ENCODE data around the gene GDAP1L1. TPM values are rescaled to one million over a fixed set of nuclear protein-coding genes. Genes with fewer than 3 reads are reported as not detected.

The GDAP1L1 gene
- total RNA-seq, 1 experiment from 2014 or later: not detected

DNA sequence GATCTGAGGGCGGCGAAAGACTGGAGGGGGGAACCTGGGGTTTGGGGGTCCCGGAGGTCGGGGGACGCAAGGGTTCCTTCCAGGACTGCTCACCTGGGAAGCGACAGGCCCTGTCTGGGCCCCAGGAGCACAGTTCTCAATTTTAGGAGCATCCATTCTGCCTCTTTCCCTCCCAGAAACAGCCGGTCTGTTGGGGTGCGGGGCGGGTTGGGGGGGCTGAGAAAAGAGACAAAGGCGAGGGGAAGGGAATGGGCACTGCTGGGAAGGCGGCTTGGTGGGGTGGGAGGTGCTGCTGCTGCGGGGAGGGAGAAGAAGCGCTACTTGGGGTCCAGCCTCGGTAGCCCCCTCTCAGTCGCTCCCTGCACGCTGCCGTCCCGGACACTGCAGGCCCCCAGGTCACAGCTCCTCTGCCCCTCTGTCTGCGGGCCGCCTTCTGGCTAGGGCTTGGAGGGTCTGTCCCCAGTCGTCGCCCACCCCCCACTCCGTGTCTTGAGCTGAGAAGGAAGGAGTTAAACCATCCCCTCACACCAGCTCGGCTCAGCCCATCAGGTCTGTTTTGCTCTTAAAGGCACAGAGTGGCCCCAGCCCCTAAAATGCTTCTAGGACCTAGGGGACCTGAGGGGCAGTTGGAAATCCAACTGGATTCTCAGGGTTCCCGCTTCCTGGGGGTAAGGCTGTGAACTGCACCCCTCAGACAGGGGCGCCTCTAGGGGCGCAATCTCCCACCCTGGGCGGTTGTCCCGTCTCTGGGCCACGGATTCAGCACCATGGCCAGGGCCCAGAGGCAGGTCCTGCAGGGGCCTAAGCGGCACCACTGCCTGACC lies 690 bp downstream of the GDAP1L1 start:
- peak; percentile 68 for DNase-seq
- BruUV-seq (replicated peaks): no TSS peak

DNA sequence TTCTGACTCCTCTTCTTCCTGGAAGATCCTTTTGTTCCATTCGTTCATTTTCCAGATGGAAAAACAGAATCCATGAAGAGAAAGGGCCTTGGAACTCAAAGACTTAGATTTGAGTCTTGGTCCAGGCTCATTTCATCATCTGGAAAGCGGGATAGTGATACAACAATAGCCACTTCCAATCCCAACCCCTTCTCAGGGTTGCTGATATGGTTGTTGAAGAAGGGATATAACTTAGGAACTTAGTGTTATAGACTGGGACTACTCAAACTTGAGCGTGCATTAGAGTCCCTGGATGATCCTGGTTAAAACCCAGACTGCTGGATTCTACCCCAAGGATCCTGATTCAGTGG lies 1.3 kb downstream of the GDAP1L1 start:
- intact Hi-C loops (cut with micrococcal nuclease; ENCODE audit: unreplicated experiment): no loop called here
- H3K27me3 Mint-ChIP-seq (ENCODE audit: unreplicated experiment): peaks cover 79% of the 10 kb centered on the region
- no peaks in the 10 kb centered on the region for H3K36me3 Mint-ChIP-seq (ENCODE audit: insufficient read depth, unreplicated experiment)
- TF ChIP-seq, protein P1, sequence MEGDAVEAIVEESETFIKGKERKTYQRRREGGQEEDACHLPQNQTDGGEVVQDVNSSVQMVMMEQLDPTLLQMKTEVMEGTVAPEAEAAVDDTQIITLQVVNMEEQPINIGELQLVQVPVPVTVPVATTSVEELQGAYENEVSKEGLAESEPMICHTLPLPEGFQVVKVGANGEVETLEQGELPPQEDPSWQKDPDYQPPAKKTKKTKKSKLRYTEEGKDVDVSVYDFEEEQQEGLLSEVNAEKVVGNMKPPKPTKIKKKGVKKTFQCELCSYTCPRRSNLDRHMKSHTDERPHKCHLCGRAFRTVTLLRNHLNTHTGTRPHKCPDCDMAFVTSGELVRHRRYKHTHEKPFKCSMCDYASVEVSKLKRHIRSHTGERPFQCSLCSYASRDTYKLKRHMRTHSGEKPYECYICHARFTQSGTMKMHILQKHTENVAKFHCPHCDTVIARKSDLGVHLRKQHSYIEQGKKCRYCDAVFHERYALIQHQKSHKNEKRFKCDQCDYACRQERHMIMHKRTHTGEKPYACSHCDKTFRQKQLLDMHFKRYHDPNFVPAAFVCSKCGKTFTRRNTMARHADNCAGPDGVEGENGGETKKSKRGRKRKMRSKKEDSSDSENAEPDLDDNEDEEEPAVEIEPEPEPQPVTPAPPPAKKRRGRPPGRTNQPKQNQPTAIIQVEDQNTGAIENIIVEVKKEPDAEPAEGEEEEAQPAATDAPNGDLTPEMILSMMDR (IDR thresholded peaks at IDR 0.05; ENCODE audit: unreplicated experiment): peak; percentile 11
- H3K4me3 Mint-ChIP-seq (ENCODE audit: low read depth, unreplicated experiment): no peak overlapping the region
- H3K9me3 Mint-ChIP-seq (ENCODE audit: low read depth, unreplicated experiment): no peaks in the 10 kb centered on the region
- no peaks in the 10 kb centered on the region for H3K4me1 Mint-ChIP-seq (ENCODE audit: low read depth, unreplicated experiment)
- BruUV-seq (replicated peaks): no TSS peak
- DNase-seq: no peak
- CTCF ChIA-PET: no interaction called here
- H3K27ac Mint-ChIP-seq (ENCODE audit: unreplicated experiment): no peak overlapping the region

More for the DNA sequence above, 690 bp downstream of the GDAP1L1 start:
- no peaks in the 10 kb centered on the region for H3K9me3 Mint-ChIP-seq (ENCODE audit: low read depth, unreplicated experiment)
- CTCF ChIA-PET: interaction anchor here (1.2 kb wide), 1 partner anchor 30 kb away, joined by 3 read pairs; no protein-coding TSS in a partner anchor
- H3K27ac Mint-ChIP-seq (ENCODE audit: unreplicated experiment): no peak overlapping the region
- no peaks in the 10 kb centered on the region for H3K4me1 Mint-ChIP-seq (ENCODE audit: low read depth, unreplicated experiment)
- TF ChIP-seq, protein P1 (IDR thresholded peaks at IDR 0.05; ENCODE audit: unreplicated experiment): peak; percentile 75
- H3K4me3 Mint-ChIP-seq (ENCODE audit: low read depth, unreplicated experiment): peak overlapping the region; percentile 18
- intact Hi-C loops (cut with micrococcal nuclease; ENCODE audit: unreplicated experiment): no loop called here
- no peaks in the 10 kb centered on the region for H3K36me3 Mint-ChIP-seq (ENCODE audit: insufficient read depth, unreplicated experiment)
- peaks cover 85% of the 10 kb centered on the region for H3K27me3 Mint-ChIP-seq (ENCODE audit: unreplicated experiment)

DNA sequence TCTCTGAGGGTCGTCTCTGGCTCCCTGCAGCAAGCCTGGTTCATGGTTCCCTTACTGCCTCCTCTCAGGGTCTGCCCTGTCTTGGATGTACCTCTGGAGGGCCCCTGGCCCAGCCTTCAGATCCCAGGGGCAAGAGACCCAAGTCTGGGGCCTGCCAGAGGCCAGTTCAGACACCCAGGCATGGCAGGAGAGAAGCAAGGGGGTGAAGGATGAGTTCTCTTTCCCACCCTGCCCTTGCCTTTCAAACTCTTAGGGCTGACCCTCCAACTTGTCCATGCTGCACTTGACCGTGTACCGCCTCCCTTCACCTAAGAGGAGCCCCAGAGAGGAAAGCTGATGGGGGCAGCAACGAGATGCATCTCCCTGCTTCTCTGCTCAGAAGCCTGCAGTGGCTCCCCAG lies 4.2 kb downstream of the GDAP1L1 start:
- H3K4me1 Mint-ChIP-seq (ENCODE audit: low read depth, unreplicated experiment): no peaks in the 10 kb centered on the region
- no peaks in the 10 kb centered on the region for H3K9me3 Mint-ChIP-seq (ENCODE audit: low read depth, unreplicated experiment)
- no peak for DNase-seq
- intact Hi-C loops (cut with micrococcal nuclease; ENCODE audit: unreplicated experiment): no loop called here
- H3K4me3 Mint-ChIP-seq (ENCODE audit: low read depth, unreplicated experiment): no peak overlapping the region
- TF ChIP-seq, protein P1 (IDR thresholded peaks at IDR 0.05; ENCODE audit: unreplicated experiment): no peak
- H3K27me3 Mint-ChIP-seq (ENCODE audit: unreplicated experiment): peaks cover 52% of the 10 kb centered on the region
- CTCF ChIA-PET: no interaction called here
- no peaks in the 10 kb centered on the region for H3K36me3 Mint-ChIP-seq (ENCODE audit: insufficient read depth, unreplicated experiment)
- BruUV-seq (replicated peaks): no TSS peak
- H3K27ac Mint-ChIP-seq (ENCODE audit: unreplicated experiment): no peak overlapping the region

DNA sequence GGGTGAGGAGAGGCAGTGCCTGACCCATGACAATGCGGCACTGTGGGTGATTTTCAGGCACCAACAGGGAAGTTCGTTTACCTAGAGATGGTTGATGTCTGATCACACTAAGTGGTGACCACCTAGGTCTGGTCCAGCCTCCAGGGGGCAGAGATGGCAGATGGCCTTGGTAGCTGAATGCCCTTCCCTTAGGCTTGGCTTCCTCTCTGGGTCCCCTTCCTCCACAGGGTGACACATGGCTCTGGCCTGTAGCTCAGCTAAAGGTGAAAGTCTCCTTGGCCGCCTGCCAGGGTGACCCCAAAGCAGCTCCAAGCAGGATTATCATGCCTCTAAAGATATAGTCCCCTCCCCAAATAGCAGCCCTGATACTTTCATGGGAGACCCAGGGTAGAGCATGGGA lies 6.4 kb downstream of the GDAP1L1 start:
- no peak overlapping the region for H3K4me3 Mint-ChIP-seq (ENCODE audit: low read depth, unreplicated experiment)
- peak; percentile 23 for DNase-seq
- no peaks in the 10 kb centered on the region for H3K36me3 Mint-ChIP-seq (ENCODE audit: insufficient read depth, unreplicated experiment)
- H3K27ac Mint-ChIP-seq (ENCODE audit: unreplicated experiment): no peak overlapping the region
- TF ChIP-seq, protein P1 (IDR thresholded peaks at IDR 0.05; ENCODE audit: unreplicated experiment): peak; percentile 15
- CTCF ChIA-PET: interaction anchor here (0.7 to 1.4 kb wide), 3 partner anchors 36 to 131 kb away, joined by 3 read pairs; no protein-coding TSS in a partner anchor
- intact Hi-C loops (cut with micrococcal nuclease; ENCODE audit: unreplicated experiment): no loop called here
- peaks cover 37% of the 10 kb centered on the region for H3K27me3 Mint-ChIP-seq (ENCODE audit: unreplicated experiment)
- H3K9me3 Mint-ChIP-seq (ENCODE audit: low read depth, unreplicated experiment): no peaks in the 10 kb centered on the region
- no TSS peak for BruUV-seq (replicated peaks)
- H3K4me1 Mint-ChIP-seq (ENCODE audit: low read depth, unreplicated experiment): no peaks in the 10 kb centered on the region
